PFSK-1 (cell line): Measurements from ENCODE around the gene KLHL25.

ENCODE experiments used
- POLR2AphosphoS5 ChIP-seq: IDR thresholded peaks from 2 replicates; pipeline ENCODE4 v1.6.1; 2012; ENCODE audit warnings: low read depth, mild to moderate bottlenecking, control low read depth, low read length, moderate library complexity
- SIN3A ChIP-seq: IDR thresholded peaks from 2 replicates; pipeline ENCODE4 v1.6.1; 2012; ENCODE audit warnings: mild to moderate bottlenecking, low read length, moderate library complexity, borderline replicate concordance; ENCODE audit not compliant: insufficient read depth

- TF ChIP-seq POLR2AphosphoS5 (no peak), SIN3A (no peak)
These were observed 42.6 kb downstream of the KLHL25 start for GRCh38 chr15:85752124-85752475.
